ENCODE results near the gene JTB.

- TF ChIP-seq MXI1 (IDR thresholded peaks at IDR 0.05; ENCODE audit: low read depth, low read length), result no peak
- TF ChIP-seq ZNF707 (CRISPR knock-in tag; conservative IDR thresholded peaks at IDR 0.05), result no peak
- no peak for TF ChIP-seq EP300 (IDR thresholded peaks at IDR 0.05; ENCODE audit: low read length)
- no peak for TF ChIP-seq RCOR1 (IDR thresholded peaks at IDR 0.05; ENCODE audit: borderline replicate concordance in 1 of 2, low read depth in 2 of 2, low read length in 2 of 2)
- no peak for TF ChIP-seq GTF2F1 (IDR thresholded peaks at IDR 0.05; ENCODE audit: low read depth, low read length)
- no peak for TF ChIP-seq USF1 (CRISPR knock-in tag; IDR thresholded peaks at IDR 0.05)
- TF ChIP-seq POLR2A (conservative IDR thresholded peaks at IDR 0.05), result no peak
- no peak for TF ChIP-seq GABPB1 (CRISPR knock-in tag; IDR thresholded peaks at IDR 0.05)
- no peak for TF ChIP-seq GATAD2A (IDR thresholded peaks at IDR 0.05)
- TF ChIP-seq CTCF (IDR thresholded peaks at IDR 0.05 in 2 of 3, conservative IDR thresholded peaks at IDR 0.05 in 1 of 3; ENCODE audit: insufficient read depth in 2 of 3, low read depth in 1 of 3, low read length in 3 of 3), result no peak
- no peak for TF ChIP-seq STAG1 (CRISPR knock-in tag; IDR thresholded peaks at IDR 0.05; ENCODE audit: borderline replicate concordance)
- TF ChIP-seq ZNF263 (CRISPR knock-in tag; IDR thresholded peaks at IDR 0.05; ENCODE audit: borderline replicate concordance), result no peak
- no peak for TF ChIP-seq HNRNPLL (IDR thresholded peaks at IDR 0.05; ENCODE audit: low read depth, low read length, poor library complexity, severe bottlenecking)
These were observed 44.0 kb downstream of the JTB start for GRCh38 chr1:153933430-153933829.
